GM21825 (cell line): ENCODE measurements around the gene GRAP2.
"Not testable (repeated sequence)": the region's sequence is repeated elsewhere in the genome, so short reads cannot be mapped to it uniquely, and the experiment has no call there.

Experiments
- ATAC-seq: cut with Tn5 transposase; IDR thresholded peaks from one replicate; pipeline ENCODE4 v1.9.1; 2021; ENCODE audit warnings: mild to moderate bottlenecking, moderate library complexity; ENCODE audit not compliant: unreplicated experiment

Gene GRAP2

DNA sequence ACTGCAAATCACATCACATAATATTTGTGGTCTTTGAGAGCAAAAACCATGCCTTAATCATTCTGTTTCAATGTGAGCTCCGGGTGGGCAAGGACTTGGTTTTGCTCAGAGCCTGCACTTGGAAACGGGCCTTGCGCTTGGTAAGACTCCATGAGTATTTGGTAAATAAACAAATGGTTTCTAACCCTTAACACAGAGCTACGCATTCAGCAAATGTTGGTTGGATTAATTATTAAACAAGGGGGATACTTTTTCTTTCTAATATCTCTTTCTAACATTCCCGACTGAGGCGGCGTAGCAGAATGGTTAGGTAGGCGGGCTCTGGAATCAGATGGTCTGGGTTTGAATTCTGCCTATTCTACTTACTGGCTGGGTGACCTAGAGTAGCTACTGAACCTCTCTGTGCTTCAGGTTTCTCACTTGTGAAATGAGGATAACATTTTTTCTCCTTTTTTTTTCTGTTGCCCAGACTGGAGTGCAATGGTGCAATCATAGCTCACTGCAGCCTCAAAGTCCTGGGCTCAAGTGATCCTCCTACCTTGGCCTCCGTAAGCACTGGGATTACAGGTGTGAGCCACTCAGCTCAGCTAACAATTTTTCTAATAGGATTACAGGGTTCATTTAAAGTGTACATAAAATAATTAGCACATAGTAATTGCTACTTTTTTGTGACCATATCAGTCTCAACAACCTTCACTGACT, 90.4 kb downstream of the GRAP2 start:
- no peak for ATAC-seq

DNA sequence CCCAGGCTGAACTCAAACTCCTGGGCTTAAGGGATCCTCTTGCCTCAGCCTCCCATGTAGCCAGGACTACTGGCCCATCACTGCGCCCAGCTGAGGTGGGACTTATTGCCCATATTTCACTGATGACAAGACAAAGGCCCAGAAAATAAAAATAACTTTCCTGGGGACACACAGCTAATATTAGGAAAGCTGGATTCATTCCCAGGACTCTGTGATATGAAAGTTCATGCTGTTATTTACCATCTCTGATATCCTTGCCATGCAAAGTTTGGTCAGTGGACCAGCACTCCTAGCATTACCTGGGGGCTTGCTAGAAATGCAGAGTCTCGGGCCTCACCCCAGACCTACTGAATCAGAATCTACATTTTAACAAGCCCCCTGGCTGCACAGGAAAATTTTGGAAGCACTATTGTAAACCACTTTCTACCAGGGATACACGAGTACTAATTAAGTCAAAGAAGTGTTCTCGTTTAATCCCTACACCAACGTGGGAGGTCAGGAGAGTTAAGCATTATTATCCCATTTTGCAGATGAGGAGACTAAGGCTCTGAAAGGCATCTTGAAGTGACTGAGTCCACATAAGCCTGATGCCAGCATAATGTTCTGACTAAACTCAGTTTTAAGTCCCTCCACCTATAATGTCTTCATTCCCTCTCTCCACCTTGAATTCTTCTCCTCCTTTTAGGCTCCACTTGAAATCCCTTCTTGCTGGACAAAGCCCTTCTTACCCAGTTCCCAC, 91.4 kb downstream of the GRAP2 start:
- ATAC-seq: no peak

DNA sequence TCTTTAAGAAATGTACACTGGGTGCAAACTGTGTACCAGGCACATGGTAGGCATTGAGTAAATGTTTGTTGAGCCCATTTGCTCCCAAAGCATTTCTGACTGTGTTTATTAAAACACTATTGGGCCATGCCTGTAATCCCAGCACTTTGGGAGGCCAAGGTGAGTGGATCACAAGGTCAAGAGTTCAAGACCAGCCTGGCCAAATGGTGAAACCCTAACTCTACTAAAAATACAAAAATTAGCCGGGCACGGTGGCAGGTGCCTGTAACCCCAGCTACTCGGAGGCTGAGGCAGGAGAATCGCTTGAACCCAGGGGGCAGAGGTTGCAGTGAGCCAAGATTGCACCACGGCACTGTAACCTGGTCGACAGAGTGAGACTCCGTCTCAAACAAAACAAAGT, 92.0 kb downstream of the GRAP2 start:
- ATAC-seq: not testable (repeated sequence)

GRCh38 chr22:39994041-39994565, 93.2 kb downstream of the GRAP2 start:
- no peak for ATAC-seq

DNA sequence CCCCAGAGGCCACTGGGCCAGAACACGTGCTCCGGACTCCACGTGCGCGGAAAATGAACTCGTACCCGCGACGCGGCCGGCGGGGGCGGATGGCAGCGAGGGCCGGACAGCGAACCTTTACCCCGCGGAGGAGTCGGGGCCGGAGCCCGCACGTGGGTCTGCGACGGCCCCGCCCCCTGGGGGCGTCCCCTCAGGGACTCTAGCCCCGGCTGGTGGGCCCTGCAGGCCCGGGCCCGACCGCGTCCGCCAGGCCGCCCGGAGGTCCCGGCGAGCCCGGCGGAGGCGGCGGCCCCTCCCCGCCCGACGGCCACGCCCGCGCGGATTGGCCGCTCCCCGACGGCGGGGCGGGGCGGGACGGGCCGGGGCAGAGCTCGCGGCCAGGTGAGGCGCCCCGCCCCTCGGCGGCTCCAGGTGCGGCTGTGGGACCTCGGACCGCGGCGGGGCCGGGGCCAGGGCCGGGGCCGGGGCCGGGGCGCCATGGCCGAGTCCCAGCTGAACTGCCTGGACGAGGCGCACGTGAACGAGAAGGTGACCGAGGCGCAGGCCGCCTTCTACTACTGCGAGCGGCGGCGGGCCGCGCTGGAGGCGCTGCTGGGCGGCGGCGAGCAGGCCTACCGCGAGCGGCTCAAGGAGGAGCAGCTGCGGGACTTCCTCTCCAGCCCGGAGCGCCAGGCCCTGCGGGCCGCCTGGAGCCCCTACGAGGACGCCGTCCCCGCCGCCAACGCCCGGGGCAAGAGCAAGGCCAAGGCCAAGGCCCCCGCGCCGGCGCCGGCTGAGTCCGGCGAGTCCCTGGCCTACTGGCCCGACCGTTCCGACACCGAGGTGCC, 93.9 kb downstream of the GRAP2 start, which contains the start of gene FAM83F:
Gene FAM83F, plus strand, starts transcription at position 389 of the 827 bp plus-strand sequence. Its CDS starts 89 bp downstream, at position 478.
- no peak for ATAC-seq

GRCh38 chr22:39995393-39996252, 94.7 kb downstream of the GRAP2 start:
- ATAC-seq: no peak

- no peak for ATAC-seq
Measured at GRCh38 chr22:39996732-39997131, 95.8 kb downstream of the GRAP2 start.

DNA sequence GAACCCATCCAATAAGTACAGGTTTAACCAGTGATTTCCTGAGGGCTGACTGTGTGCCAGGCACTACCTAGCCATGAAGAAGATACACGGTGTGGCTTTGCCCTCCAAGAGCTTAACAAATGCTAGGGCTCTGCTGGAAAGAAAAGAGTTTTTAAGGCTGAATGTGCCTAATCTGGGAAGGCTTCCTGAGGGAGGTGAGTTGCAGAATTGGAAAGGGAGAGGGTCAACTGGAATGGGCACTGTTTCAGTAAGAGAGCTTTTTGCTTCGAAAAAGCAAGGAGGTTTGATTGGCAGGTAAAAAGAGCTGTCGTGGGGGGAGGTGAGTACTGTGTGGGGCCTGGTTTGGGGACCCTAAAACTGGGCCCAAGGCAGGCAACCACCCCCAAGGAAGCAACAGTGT, 96.5 kb downstream of the GRAP2 start:
- ATAC-seq: no peak

GRCh38 chr22:39997939-39998726, 97.2 kb downstream of the GRAP2 start:
- ATAC-seq: no peak

GRCh38 chr22:39999144-39999757, 98.4 kb downstream of the GRAP2 start:
- no peak for ATAC-seq

GRCh38 chr22:40000171-40000570, 99.3 kb downstream of the GRAP2 start:
- no peak for ATAC-seq

DNA sequence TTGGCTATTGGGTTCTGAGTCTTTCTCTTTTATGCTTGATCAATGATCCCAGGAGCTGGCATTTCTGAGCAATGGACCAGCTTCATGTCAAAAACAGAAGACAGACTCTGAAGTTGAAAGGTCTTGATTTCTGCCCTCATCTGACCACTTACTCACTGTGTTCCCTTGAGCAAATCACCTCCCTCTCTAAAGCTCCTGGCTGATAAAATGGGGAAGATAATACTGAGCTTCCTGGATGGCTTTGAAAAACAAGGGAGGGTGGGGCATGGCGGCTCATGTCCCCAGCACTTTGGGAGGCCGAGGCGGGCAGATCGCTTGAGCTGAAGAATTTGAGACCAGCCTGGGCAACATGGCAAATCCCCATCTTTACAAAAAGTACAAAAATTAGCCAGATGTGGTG, 100.2 kb downstream of the GRAP2 start:
- no peak for ATAC-seq

- no peak for ATAC-seq
Measured at GRCh38 chr22:40001800-40002577, 101.1 kb downstream of the GRAP2 start.

DNA sequence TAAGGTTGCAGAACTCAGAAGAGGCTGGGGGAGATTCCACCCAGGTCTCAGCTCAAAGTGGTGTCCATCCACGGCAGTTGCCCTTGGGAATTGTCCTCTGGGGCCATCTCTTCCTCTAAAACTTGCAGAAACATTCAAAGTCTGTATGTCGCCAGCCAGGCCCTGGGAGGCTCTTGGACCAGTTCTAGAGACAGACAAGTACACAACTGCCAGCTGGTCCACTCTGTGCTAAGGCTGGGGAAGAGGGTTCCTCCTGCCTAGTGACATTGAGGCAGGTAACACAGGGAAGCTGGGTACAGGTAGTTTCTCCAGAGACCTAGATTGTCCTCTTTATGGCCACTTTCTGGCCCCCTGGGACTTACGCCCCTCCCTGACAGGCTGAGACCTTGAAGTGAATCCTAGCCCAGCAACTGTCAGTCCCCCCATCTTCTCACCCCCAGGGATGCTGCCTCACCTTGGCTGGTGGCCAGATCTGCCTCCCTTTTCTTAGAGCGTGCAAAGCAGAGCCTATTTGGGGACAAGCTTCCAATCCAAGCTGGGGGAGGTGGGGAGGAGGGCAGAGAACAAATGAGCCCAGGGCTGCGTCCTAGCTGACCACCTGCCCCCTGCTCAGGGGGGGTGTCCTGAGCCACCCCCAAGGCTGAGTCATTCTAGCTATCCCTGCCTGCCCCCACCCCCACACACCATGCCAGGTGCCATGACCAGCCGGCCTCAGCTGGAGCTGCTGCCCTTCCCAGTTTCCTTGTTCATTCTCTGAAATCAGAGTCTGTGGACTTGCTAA, 102.2 kb downstream of the GRAP2 start:
- no peak for ATAC-seq

GRCh38 chr22:40004836-40005235, 104.0 kb downstream of the GRAP2 start:
- no peak for ATAC-seq

DNA sequence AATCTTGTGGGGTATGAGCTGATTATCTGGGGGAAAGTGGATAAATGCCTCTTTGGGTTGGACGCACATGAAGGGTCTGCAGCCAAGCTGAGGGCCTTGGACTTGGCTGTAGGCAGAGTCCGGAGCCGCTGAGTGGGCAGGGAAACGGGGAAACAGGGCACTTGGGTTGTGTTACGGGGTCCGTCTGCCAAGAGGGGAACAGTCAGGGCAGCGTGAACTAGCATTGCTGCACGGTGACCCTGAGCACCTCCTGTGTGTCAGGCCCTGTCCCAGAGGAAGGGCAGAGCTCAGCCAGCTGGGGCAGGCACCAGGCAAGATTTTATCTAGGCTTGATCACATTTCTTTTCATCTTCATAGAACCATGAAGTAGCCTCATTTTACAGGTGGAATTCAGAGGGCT, 105.8 kb downstream of the GRAP2 start:
- ATAC-seq: no peak

DNA sequence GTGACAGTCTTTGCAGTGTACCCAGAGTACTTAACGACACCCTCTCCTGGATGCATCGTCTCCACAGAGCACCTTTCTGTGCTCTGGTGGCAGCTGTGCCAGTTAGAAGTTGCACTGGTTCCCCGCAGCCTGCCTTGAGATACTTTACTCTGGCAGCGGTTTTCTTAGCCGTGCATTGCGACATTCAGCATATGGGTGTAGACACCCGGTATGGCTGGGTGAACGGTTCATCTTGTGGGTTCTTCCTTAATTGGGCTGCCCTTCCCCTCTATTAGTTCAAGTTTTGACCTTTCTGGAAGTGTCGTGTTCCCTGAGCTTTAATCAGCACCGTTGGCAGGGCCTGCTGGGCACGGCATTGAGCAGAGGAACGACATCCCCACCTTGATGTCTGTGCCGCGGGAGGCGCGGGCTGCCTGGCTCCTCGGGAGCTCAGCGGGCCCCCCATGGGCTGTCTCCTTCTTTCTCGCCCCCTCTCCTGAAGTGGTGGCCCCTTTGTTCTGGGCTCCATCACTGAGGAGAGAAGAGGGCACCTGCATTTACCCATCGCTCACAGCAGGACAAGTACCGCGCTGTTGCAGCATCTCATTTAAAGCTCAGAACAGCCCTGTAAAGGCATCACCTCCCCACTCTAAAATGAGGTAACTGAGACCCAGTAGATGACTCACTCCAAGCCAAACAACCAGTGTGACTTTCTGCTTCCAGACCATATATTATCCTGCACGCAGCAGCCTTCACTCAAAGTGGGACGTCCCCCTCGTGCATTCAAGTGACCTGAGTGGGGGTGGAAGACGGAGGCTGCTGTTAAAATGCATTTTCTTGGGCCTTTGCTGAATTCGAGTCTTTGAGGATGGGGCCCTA, 107.2 kb downstream of the GRAP2 start:
- ATAC-seq: no peak
